HepG2 (cell line): ENCODE measurements around the gene RRP36. TPM values are rescaled to one million over a fixed set of nuclear protein-coding genes. Genes with fewer than 3 reads are reported as not detected.

ENCODE experiments used
- ATAC-seq: fragments of 200-7000 bp; cut with Tn5 transposase; 3 replicates; pipeline ENCODE4 v1.9.1; 2020; ENCODE audit warnings: mild to moderate bottlenecking, moderate library complexity
- BruUV-seq: library from RNA; stranded (reverse); fragments of 400-500 nt; replicated peaks from 2 replicates; lab custom pipeline; 2021; lab: Mats Ljungman, UMichigan
- CTCF ChIA-PET: fragments of 300-600 bp; formaldehyde crosslinking; extraction: SDS; loops from one replicate; lab custom pipeline; 2021; ENCODE audit warnings: low total read pairs, inconsistent platforms, low intra/inter-chr PET ratio; lab: Yijun Ruan, JAX
- POLR2A ChIA-PET: fragments of 350-600 bp; sonication (Branson Sonifier 250); formaldehyde crosslinking; loops from one replicate; lab custom pipeline; 2020; ENCODE audit warnings: antibody characterized with exemption, inconsistent platforms; lab: Yijun Ruan, JAX
- DNase-seq: peaks from one replicate; pipeline ENCODE4 v3.0.0-alpha.2; 2015; ENCODE audit warnings: low spot score
- FAIRE-seq: peaks from 3 replicates; lab custom pipeline; 2011; peaks lifted over from hg19 to GRCh38; lab: Jason Lieb, UNC
- H2AFZ ChIP-seq: one replicate; pipeline ENCODE4 v1.6.1; 2011; ENCODE audit warnings: low read length, inconsistent platforms
- H3K27ac ChIP-seq: fragments of 300-600 bp; 3 replicates; pipeline ENCODE4 v1.8.0; 2011; ENCODE audit warnings: mixed run types, mild to moderate bottlenecking, mixed read lengths, low read length, inconsistent platforms; ENCODE audit not compliant: insufficient read depth; ENCODE audit errors: extremely low read length
- H3K27me3 ChIP-seq, 2 experiments: fragments of 200-600 bp in 1 of 2; 2 replicates in 1 of 2; 3 replicates in 1 of 2; pipeline versions ENCODE4 v1.6.0 to v1.8.0; 2011; ENCODE audit warnings: low read length in 2 of 2, mild to moderate bottlenecking in 2 of 2, moderate library complexity in 2 of 2, inconsistent platforms in 1 of 2; ENCODE audit not compliant: insufficient read depth in 2 of 2, control insufficient read depth in 1 of 2
- H3K36me3 ChIP-seq, 2 experiments: fragments of 200-600 bp in 1 of 2; replicated peaks in 1 of 2; 2 replicates in 1 of 2; 3 replicates in 1 of 2; pipeline versions ENCODE4 v1.5.1 to v1.8.0; 2011; ENCODE audit warnings: low read length in 2 of 2, inconsistent platforms in 1 of 2; ENCODE audit not compliant: insufficient read depth in 2 of 2, control insufficient read depth in 1 of 2
- H3K4me1 ChIP-seq: 2 replicates; pipeline ENCODE4 v1.5.1; 2012; ENCODE audit warnings: low read length, inconsistent platforms; ENCODE audit not compliant: insufficient read depth
- H3K4me2 ChIP-seq: 2 replicates; pipeline ENCODE4 v1.6.0; 2011; ENCODE audit warnings: low read depth, low read length, inconsistent platforms
- H3K4me3 ChIP-seq, 3 experiments: fragments of 200-600 bp in 1 of 3; sonication (generic), shearing (Covaris generic) in 1 of 3; replicated peaks in 1 of 3; 2 replicates each; pipeline ENCODE4 v1.5.1; 2011 to 2016; ENCODE audit warnings: low read length in 3 of 3, inconsistent platforms in 2 of 3, low read depth in 2 of 3, mild to moderate bottlenecking in 2 of 3, control low read depth in 1 of 3, mixed read lengths in 1 of 3; ENCODE audit not compliant: insufficient read depth in 1 of 3
- H3K79me2 ChIP-seq: one replicate; pipeline ENCODE4 v1.6.1; 2011; ENCODE audit warnings: low read length, inconsistent platforms; ENCODE audit not compliant: insufficient read depth
- H3K9ac ChIP-seq: 2 replicates; pipeline ENCODE4 v1.6.0; 2011; ENCODE audit warnings: mild to moderate bottlenecking, low read depth, low read length, inconsistent platforms; ENCODE audit not compliant: insufficient read depth
- H3K9me3 ChIP-seq: 2 replicates; pipeline ENCODE4 v1.5.1; 2012; ENCODE audit warnings: mild to moderate bottlenecking, low read length
- H4K20me1 ChIP-seq: 2 replicates; pipeline ENCODE4 v1.6.0; 2011; ENCODE audit warnings: inconsistent platforms, mild to moderate bottlenecking, low read length, moderate library complexity; ENCODE audit not compliant: insufficient read depth
- AGO2 ChIP-seq: fragments of 200-400 bp; formaldehyde crosslinking; optimal IDR thresholded peaks from 2 replicates; pipeline ENCODE3; 2017; ENCODE audit warnings: mild to moderate bottlenecking, low read depth, low read length, moderate library complexity
- ATF4 ChIP-seq, 2 experiments: fragments of 450-650 bp in 1 of 2; sonication (generic) in 1 of 2; formaldehyde crosslinking; IDR thresholded peaks; 2 replicates each; pipeline versions ENCODE4 v1.5.0 to v1.8.0; 2020 to 2022; ENCODE audit warnings: mild to moderate bottlenecking in 1 of 2, missing genetic modification reagents in 1 of 2
- NCOA2 ChIP-seq: sonication (generic); formaldehyde crosslinking; IDR thresholded peaks from 2 replicates; pipeline ENCODE4 v1.8.0; 2022; ENCODE audit warnings: inconsistent platforms
- POLR2G ChIP-seq: fragments of 200-400 bp; formaldehyde crosslinking; IDR thresholded peaks from 2 replicates; pipeline ENCODE4 v1.6.1; 2018; ENCODE audit warnings: mild to moderate bottlenecking, low read depth, low read length, moderate library complexity
- RBFOX2 ChIP-seq: fragments of 200-400 bp; formaldehyde crosslinking; IDR thresholded peaks from 2 replicates; pipeline ENCODE4 v1.6.1; 2017; ENCODE audit warnings: low read depth, mild to moderate bottlenecking, low read length
- SMAD9 ChIP-seq: sonication (generic); formaldehyde crosslinking; IDR thresholded peaks from 2 replicates; pipeline ENCODE4 v1.5.1; 2020; ENCODE audit warnings: mild to moderate bottlenecking, missing genetic modification reagents
- TFDP2 ChIP-seq: sonication (generic); formaldehyde crosslinking; IDR thresholded peaks from 2 replicates; pipeline ENCODE4 v1.4.0; 2020; ENCODE audit warnings: missing genetic modification reagents
- THAP8 ChIP-seq: sonication (generic); formaldehyde crosslinking; IDR thresholded peaks from 2 replicates; pipeline ENCODE4 v1.5.1; 2020; ENCODE audit warnings: missing genetic modification reagents, mild to moderate bottlenecking, borderline replicate concordance
- THYN1 ChIP-seq: sonication (generic); formaldehyde crosslinking; IDR thresholded peaks from 2 replicates; pipeline ENCODE4 v1.8.1; 2023; ENCODE audit warnings: low read depth, mild to moderate bottlenecking, moderate library complexity, missing genetic modification reagents, borderline replicate concordance
- ZBTB21 ChIP-seq: sonication (generic); formaldehyde crosslinking; IDR thresholded peaks from 2 replicates; pipeline ENCODE4 v1.4.0; 2020; ENCODE audit warnings: missing genetic modification reagents
- ZBTB34 ChIP-seq: sonication (generic); formaldehyde crosslinking; IDR thresholded peaks from 2 replicates; pipeline ENCODE4 v1.8.0; 2022; ENCODE audit warnings: mild to moderate bottlenecking, missing genetic modification reagents
- ZNF136 ChIP-seq: sonication (generic); formaldehyde crosslinking; IDR thresholded peaks from 2 replicates; pipeline ENCODE4 v1.8.1; 2022; ENCODE audit warnings: low read depth, mild to moderate bottlenecking, moderate library complexity, missing genetic modification reagents
- ZNF180 ChIP-seq: sonication (generic); formaldehyde crosslinking; IDR thresholded peaks from 2 replicates; pipeline ENCODE4 v1.4.0; 2020; ENCODE audit warnings: low read depth, missing genetic modification reagents, borderline replicate concordance
- ZNF549 ChIP-seq: sonication (generic); formaldehyde crosslinking; IDR thresholded peaks from 2 replicates; pipeline ENCODE4 v1.5.0; 2020; ENCODE audit warnings: missing genetic modification reagents
- ZNF616 ChIP-seq: sonication (generic); formaldehyde crosslinking; IDR thresholded peaks from 2 replicates; pipeline ENCODE4 v1.5.0; 2020; ENCODE audit warnings: low read depth, mild to moderate bottlenecking, missing genetic modification reagents
- ZNF7 ChIP-seq: IDR thresholded peaks from 2 replicates; pipeline ENCODE4 v1.6.1; 2016; ENCODE audit warnings: missing biosample characterization, missing genetic modification reagents
- WGBS: methylation state at CpG from one replicate; pipeline ENCODE4 v1.1.6; 2017; ENCODE audit warnings: low lambda C conversion rate; 5-methylcytosine and 5-hydroxymethylcytosine counted together
- in situ Hi-C: cut with HindIII; loops from 2 replicates; pipeline ENCODE4 v1.10.0; 2017; ENCODE audit warnings: low pct_unique_long_range_greater_than_20kb; ENCODE audit not compliant: extremely low pct_ligation_motif_present
- intact Hi-C: fragments of 100-400 bp; cut with micrococcal nuclease; formaldehyde crosslinking; loops from one replicate; pipeline ENCODE4 v1.10.0; 2022; ENCODE audit not compliant: unreplicated experiment
- polyA plus RNA-seq, 8 experiments: library from polyadenylated mRNA; depleted of rRNA in 3 of 8; stranded (reverse) in 7 of 8; unstranded in 1 of 8; fragments of >200 nt; fragmentation: Illumina TruSeq in 4 of 8; extraction: Trizol in 4 of 8; gene quantifications; 2 replicates each; pipeline versions ENCODE4 v1.2.1 to v1.2.3, GENCODE V29; 2011 to 2016; ENCODE audit warnings: low read depth in 4 of 8, missing spikeins in 1 of 8, mixed read lengths in 1 of 8; ENCODE audit not compliant: insufficient read depth in 1 of 8
- total RNA-seq, 5 experiments: library from RNA; depleted of rRNA; stranded (reverse); fragments of >200 nt; fragmentation: Illumina TruSeq; extraction: Trizol; gene quantifications; 2 replicates each; pipeline ENCODE4 v1.2.3, GENCODE V29; 2016; ENCODE audit warnings: low read depth in 1 of 5

Gene RRP36
- total and polyA plus RNA-seq, 2 of the 13 experiments (the other 11 are each of a cell fraction or from before 2014, with no cell fraction given), result 29.5 to 144 TPM

GRCh38 chr6:43038727-43039126 lies 17.3 kb downstream of the RRP36 start:
- in situ Hi-C loops, result no loop called here

More at GRCh38 chr6:43038727-43039126, 17.3 kb downstream of the RRP36 start:
- H3K9me3 ChIP-seq, result no peaks in the 10 kb centered on the region
- no peaks in the 10 kb centered on the region for H3K79me2 ChIP-seq
- ATAC-seq (no peak), FAIRE-seq (no peak), DNase-seq (no peak)
- no peak overlapping the region for H2AFZ ChIP-seq
- ChIA-PET CTCF (no interaction called here), POLR2A (interaction anchor here (0.9 to 1.2 kb wide), 2 partner anchors 9 to 68 kb away, joined by 3 to 4 read pairs; no protein-coding TSS in a partner anchor)
- H4K20me1 ChIP-seq, result peaks cover 3% of the 10 kb centered on the region; the same call in 1 of the 2 replicates
- intact Hi-C loops, result no loop called here
- H3K36me3 ChIP-seq, result peaks cover 41 to 66% of the 10 kb centered on the region in 2 experiments
- H3K4me3 ChIP-seq, result no peak overlapping the region
- no peak for TF ChIP-seq TFDP2 (CRISPR knock-in tag)
- TF ChIP-seq RBFOX2, result 0 out of 2 replicates have a peak, but pooled peaks have one; percentile 34
- TF ChIP-seq THYN1 (CRISPR knock-in tag), result no peak
- no peak for TF ChIP-seq ZNF136
- TF ChIP-seq ZBTB21 (CRISPR knock-in tag), result no peak
- TF ChIP-seq SMAD9 (CRISPR knock-in tag), result no peak
- no peak for TF ChIP-seq ZNF180 (CRISPR knock-in tag)
- TF ChIP-seq ZNF549 (CRISPR knock-in tag), result no peak
- peak; percentile 14; the same call in 1 of the 2 replicates for TF ChIP-seq POLR2G
- TF ChIP-seq AGO2, result peak; percentile 42
- TF ChIP-seq ZBTB34 (CRISPR knock-in tag), result no peak
- no peak for TF ChIP-seq NCOA2 (CRISPR knock-in tag)
- TF ChIP-seq THAP8 (CRISPR knock-in tag), result no peak
- TF ChIP-seq ZNF7, result no peak
- TF ChIP-seq ATF4 (CRISPR knock-in tag; IDR thresholded peaks at IDR 0.05), result no peak
- no peak for TF ChIP-seq ZNF616
- H3K4me2 ChIP-seq, result no peak overlapping the region
- BruUV-seq, result no TSS peak
- no peaks in the 10 kb centered on the region for H3K27me3 ChIP-seq
- WGBS, result 93% methylated on average over 9 of the region's 9 CpGs
- no peak overlapping the region for H3K9ac ChIP-seq
- H3K27ac ChIP-seq, result no peak overlapping the region
- peaks cover 12% of the 10 kb centered on the region for H3K4me1 ChIP-seq
